ENCODE results near the gene TBX15. TPM values are rescaled to one million over a fixed set of nuclear protein-coding genes. Genes with fewer than 3 reads are reported as not detected.

Gene TBX15
- total and polyA plus RNA-seq, 11 donors, result 0.19 to 1.8 (median 0.63) TPM

GRCh38 chr1:118993700-118994026, 5.5 kb upstream of the TBX15 start:
- no peak for DNase-seq
- no peak overlapping the region for H3K27ac ChIP-seq
- intact Hi-C loops (cut with DNase I), result no loop called here
- WGBS, 4 donors, result 15 to 36% (median 28%) methylated on average over 9 of the region's 9 CpGs
- no peak for ATAC-seq
- no peaks in the 10 kb centered on the region for H3K9me3 ChIP-seq
- H3K4me3 ChIP-seq, result no peak overlapping the region
- H3K36me3 ChIP-seq, result no peaks in the 10 kb centered on the region
- TF ChIP-seq POLR2A (IDR thresholded peaks at IDR 0.05) (no peak), CTCF (IDR thresholded peaks at IDR 0.05) (no peak)
- peaks cover 38 to 100% (median 98%) of the 10 kb centered on the region in 9 donors for H3K27me3 ChIP-seq
- H3K4me1 ChIP-seq, result peaks cover 0 to 12% (median 0%) of the 10 kb centered on the region in 12 donors

- DNase-seq, result no peak
- 7 to 11% (median 11%) methylated on average over 33 to 53 of the region's 53 CpGs for WGBS, 4 donors
- Histone ChIP-seq H3K9me3 (no peaks in the 10 kb centered on the region), H3K36me3 (no peaks in the 10 kb centered on the region), H3K27ac (no peak overlapping the region), H3K4me1 (peaks cover 0 to 18% (median 3%) of the 10 kb centered on the region in 12 donors), H3K27me3 (peaks cover 43 to 100% (median 97%) of the 10 kb centered on the region in 9 donors), H3K4me3 (no peak overlapping the region)
- no peak for TF ChIP-seq POLR2A (IDR thresholded peaks at IDR 0.05)
- TF ChIP-seq CTCF (IDR thresholded peaks at IDR 0.05), result no peak
- ATAC-seq, result no peak
- intact Hi-C loops (cut with DNase I), result no loop called here
Observed at GRCh38 chr1:118992868-118993699, 4.9 kb upstream of the TBX15 start.

GRCh38 chr1:118992237-118992825, 4.2 kb upstream of the TBX15 start:
- intact Hi-C loops (cut with DNase I), result no loop called here
- WGBS, 4 donors, result 12 to 25% (median 15%) methylated on average over 22 of the region's 22 CpGs

More at GRCh38 chr1:118992237-118992825, 4.2 kb upstream of the TBX15 start:
- ATAC-seq, result no peak
- Histone ChIP-seq H3K4me3 (no peak overlapping the region), H3K27me3 (peaks cover 47 to 100% (median 97%) of the 10 kb centered on the region in 9 donors), H3K9me3 (no peaks in the 10 kb centered on the region), H3K36me3 (no peaks in the 10 kb centered on the region), H3K4me1 (peaks cover 0 to 26% (median 10%) of the 10 kb centered on the region in 12 donors), H3K27ac (no peak overlapping the region)
- TF ChIP-seq CTCF (IDR thresholded peaks at IDR 0.05) (no peak), POLR2A (IDR thresholded peaks at IDR 0.05) (no peak)
- DNase-seq, result no peak
